ELR (cell line): Measurements from ENCODE around the gene IFT52.
A peak's percentile ranks its signal among the peaks of the same experiment; 100 is the strongest.

Experiments used
- DNase-seq: peaks from one replicate; pipeline ENCODE4 v3.0.0-alpha.2; 2015; ENCODE audit warnings: low read depth

IFT52 gene, protein sequence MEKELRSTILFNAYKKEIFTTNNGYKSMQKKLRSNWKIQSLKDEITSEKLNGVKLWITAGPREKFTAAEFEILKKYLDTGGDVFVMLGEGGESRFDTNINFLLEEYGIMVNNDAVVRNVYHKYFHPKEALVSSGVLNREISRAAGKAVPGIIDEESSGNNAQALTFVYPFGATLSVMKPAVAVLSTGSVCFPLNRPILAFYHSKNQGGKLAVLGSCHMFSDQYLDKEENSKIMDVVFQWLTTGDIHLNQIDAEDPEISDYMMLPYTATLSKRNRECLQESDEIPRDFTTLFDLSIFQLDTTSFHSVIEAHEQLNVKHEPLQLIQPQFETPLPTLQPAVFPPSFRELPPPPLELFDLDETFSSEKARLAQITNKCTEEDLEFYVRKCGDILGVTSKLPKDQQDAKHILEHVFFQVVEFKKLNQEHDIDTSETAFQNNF

GRCh38 chr20:43590392-43591303, at the start of gene IFT52:
TSS of gene IFT52 (plus strand) at chr20:43590937. CDS start at chr20:43594699, 3,762 bp downstream.
- peak; percentile 95 for DNase-seq

GRCh38 chr20:43541214-43541613, 49.5 kb upstream of the IFT52 start:
- DNase-seq = peak; percentile 84

DNA sequence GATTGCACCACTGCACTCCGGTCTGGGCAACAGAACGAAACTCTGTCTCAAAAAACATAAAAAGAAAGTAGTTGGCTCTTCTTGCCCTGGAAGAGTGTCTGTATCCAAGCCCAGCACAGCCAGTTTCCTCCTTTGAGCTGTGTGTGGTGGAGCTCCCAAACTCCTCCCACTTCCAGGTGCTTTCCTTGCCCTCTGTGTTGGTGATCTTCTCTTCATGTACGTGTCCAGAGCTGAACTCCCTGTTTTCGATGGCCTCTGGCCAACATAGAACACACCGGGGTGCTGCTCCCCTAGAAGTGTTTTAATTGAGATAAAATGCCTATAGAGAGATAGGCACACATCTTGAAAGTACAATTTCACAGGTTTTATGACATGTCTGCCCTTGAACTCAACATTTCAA, 48.6 kb upstream of the IFT52 start:
- DNase-seq = no peak

- no peak for DNase-seq
Observed at GRCh38 chr20:43542674-43543073, 48.1 kb upstream of the IFT52 start.

DNA sequence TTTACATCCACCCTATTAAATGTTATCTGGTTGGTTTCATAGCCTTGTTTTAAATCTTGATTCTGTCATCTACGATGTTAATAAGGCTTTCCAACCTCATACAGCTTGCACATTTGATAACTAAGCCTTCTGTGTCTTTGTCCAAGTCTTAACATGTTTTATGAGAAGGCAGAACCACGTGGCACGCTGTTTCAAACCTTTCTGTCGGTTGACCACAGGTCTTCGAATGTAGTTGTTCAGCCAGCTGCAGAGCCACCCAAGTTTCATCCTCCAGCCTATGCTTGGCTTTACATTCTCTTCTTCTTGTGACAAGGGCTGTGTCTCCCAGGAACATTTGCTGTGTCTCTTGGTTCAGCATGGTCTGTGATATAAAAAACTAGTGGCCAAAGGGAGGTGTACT, 47.6 kb upstream of the IFT52 start:
- no peak for DNase-seq

DNA sequence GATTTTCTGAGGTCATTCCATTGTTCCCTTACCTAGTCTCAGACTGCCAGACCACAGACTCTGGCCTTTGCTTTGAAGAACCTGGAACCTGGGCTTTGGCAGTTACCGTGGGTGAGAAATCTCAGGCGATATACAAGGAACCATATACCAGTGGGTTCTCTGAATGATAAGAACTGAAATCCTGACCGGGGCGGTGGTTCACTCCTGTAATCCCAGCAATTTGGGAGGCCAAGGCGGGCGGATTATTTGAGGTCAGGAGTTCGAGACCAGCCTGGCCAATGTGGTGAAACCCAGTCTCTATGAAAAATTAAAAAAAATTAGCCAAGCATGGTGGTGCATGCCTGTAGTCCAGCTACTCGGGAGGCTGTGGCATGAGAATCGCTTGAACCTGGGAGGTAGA, 46.2 kb upstream of the IFT52 start:
- DNase-seq = no peak

DNA sequence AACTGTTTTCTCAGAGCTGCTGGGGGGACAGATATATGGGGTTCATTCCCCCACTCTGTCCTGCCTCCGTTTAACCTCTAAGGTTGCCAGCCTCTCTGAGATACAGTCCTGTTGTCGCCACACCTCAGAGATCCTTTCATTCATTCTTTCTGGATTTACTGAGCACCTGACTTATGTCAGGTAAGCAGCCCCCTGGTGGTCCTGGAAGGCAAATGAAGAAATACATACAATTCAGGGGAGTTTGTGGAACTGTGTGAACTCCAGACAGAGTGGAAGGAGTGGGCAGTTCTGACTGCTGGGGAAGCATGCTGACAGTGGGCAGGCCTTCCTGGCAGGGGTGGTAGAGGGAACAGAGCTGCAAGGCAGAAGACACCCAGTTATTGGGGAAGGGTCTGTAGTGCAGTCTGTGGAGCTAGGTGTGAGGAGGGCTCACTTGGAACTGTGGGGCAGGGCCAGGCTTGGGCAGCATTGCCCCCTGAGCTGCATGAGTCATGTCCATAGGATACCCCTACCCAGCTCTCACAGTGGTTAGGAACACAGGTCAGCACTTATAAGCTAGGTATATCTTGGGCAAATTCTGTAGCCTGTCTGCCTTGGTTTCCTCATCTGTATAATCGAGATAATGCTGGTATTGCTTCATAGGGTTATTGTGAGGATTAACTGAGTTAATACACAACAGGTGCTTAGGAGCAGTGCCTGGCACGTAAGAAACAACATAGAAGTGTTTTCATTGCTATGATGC, 44.7 kb upstream of the IFT52 start:
- DNase-seq = no peak

GRCh38 chr20:43548273-43548880, 42.4 kb upstream of the IFT52 start:
- DNase-seq = no peak

GRCh38 chr20:43549416-43550065, 41.2 kb upstream of the IFT52 start:
- DNase-seq = no peak

DNA sequence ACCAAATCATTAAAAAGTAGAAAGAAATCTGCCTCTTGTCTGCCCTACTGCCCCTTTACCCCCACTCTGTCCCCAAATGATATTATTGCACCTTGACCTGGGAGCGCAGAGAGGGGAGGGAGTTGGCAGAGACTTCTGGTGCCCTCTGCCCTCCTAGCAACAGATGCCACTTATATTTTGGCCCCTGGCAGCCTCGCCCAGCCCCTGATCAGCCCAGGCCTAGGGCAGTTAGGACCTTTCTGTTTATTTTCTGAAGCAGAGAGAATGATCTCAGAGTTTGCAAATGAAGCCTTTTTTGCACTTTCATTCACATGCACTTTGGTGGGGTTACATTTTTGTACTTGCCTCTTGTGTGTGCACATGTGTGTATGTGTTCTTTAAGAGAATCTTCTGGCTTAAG, 40.3 kb upstream of the IFT52 start:
- no peak for DNase-seq

GRCh38 chr20:43554369-43554768, 36.4 kb upstream of the IFT52 start:
- DNase-seq = no peak

GRCh38 chr20:43558412-43559146, 32.2 kb upstream of the IFT52 start, which contains the start of gene SGK2:
TSS of gene SGK2 (plus strand) at chr20:43559027. CDS start at chr20:43566496, 7,469 bp downstream.
- DNase-seq = peak; percentile 52

GRCh38 chr20:43559147-43559987, 31.4 kb upstream of the IFT52 start:
- DNase-seq = no peak

DNA sequence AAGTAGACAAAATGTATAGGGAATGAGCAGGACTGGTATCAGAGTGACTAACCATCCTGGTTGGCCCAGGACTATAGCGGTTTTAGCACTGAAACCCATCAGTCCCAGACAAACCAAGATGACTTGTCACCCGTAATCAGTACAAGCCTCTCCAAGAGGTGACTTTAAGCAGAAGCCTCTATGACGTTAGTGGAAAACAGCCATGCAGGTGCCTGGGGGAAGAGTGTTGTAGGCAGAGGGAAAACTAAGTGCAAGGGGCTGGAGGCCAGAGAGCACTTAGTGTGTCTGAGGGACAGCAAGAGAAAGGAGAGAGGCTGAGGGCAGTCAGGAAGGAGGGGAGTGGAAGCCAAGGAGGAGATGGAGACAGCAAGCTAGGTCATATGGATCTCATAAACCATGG, 29.8 kb upstream of the IFT52 start:
- no peak for DNase-seq

DNA sequence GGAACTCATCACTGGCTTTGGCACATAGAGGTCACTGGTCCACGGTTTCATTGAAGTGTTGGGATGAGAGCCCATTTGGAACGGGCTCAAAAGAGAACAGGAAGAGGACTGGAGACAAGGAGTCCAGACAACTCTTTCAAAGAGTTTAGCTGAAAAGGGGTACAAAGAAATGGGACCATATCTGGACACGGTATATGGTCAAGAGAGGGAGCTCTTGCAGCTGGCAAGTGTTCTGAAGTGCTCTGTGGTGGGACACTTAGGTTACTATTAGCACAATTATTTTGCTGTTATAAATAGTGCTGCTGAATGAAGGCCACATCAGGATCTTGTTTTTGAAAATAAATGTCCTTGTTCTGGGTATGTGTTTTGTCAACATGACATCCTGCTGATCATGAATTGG, 27.3 kb upstream of the IFT52 start:
- DNase-seq = peak; percentile 27

DNA sequence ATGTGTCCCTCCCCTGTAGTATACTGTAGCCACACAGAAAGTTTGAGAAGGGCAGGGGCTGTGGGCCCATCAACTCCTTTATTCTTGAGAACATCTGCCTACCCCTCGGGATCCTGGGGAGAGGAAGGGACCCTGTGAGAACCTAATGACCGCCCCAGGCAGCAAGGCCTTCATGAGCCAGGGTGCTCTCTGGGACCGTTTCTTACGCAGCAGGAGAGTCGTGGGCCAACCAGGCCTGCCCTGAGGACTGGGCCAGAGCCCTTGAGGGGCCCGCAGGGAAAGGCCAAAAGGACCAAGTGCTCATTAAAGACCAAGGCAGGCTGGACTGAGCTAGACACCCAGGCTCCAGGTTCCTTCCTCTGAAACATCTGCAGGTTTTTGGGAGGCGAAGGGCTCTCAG, 26.7 kb upstream of the IFT52 start:
- no peak for DNase-seq

- DNase-seq = no peak
Observed at GRCh38 chr20:43564455-43564854, 26.3 kb upstream of the IFT52 start.

GRCh38 chr20:43564993-43565757, 25.6 kb upstream of the IFT52 start:
- no peak for DNase-seq

- DNase-seq = no peak
Observed at GRCh38 chr20:43565758-43566104, 25.0 kb upstream of the IFT52 start.
